ENCODE measurements around the gene BTN1A1. TPM values are rescaled to one million over a fixed set of nuclear protein-coding genes. Genes with fewer than 3 reads are reported as not detected.
"Not testable (repeated sequence)": the region's sequence is repeated elsewhere in the genome, so short reads cannot be mapped to it uniquely, and the experiment has no call there.

Gene BTN1A1
- total RNA-seq, 1 donor from 2014 or later = not detected

GRCh38 chr6:26537846-26538571, 37.9 kb downstream of the BTN1A1 start, which contains the start of gene HMGN4:
Gene HMGN4 (plus strand): TSS chr6:26538366. CDS start chr6:26545207, 6,841 bp downstream.
- peak; percentile 92 for DNase-seq

GRCh38 chr6:26538572-26538902, 38.4 kb downstream of the BTN1A1 start:
- no peak for DNase-seq

- DNase-seq = no peak
Observed at GRCh38 chr6:26539071-26539615, 39.0 kb downstream of the BTN1A1 start.

- no peak for DNase-seq
Observed at GRCh38 chr6:26541579-26541978, 41.5 kb downstream of the BTN1A1 start.

- peak; percentile 56 for DNase-seq
Observed at GRCh38 chr6:26543953-26544352, 43.9 kb downstream of the BTN1A1 start.

GRCh38 chr6:26544473-26544872, 44.4 kb downstream of the BTN1A1 start:
- no peak for DNase-seq

GRCh38 chr6:26545627-26546026, 45.5 kb downstream of the BTN1A1 start:
- no peak for DNase-seq

- not testable (repeated sequence) for DNase-seq
Observed at GRCh38 chr6:26547363-26547762, 47.3 kb downstream of the BTN1A1 start.

GRCh38 chr6:26550250-26550993, 50.3 kb downstream of the BTN1A1 start:
- DNase-seq = peak; percentile 55

- DNase-seq = no peak
Observed at GRCh38 chr6:26552205-26552604, 52.1 kb downstream of the BTN1A1 start.

GRCh38 chr6:26552640-26553188, 52.6 kb downstream of the BTN1A1 start:
- DNase-seq = no peak

- DNase-seq = peak; percentile 78
Observed at GRCh38 chr6:26553264-26553634, 53.1 kb downstream of the BTN1A1 start.

GRCh38 chr6:26553635-26554446, 53.7 kb downstream of the BTN1A1 start:
- peak; percentile 88 for DNase-seq

GRCh38 chr6:26554447-26554696, 54.3 kb downstream of the BTN1A1 start:
- DNase-seq = no peak

GRCh38 chr6:26554697-26555504, 54.8 kb downstream of the BTN1A1 start:
- peak; percentile 59 for DNase-seq

GRCh38 chr6:26555505-26556262, 55.6 kb downstream of the BTN1A1 start:
- peak; percentile 22 for DNase-seq

- peak; percentile 59 for DNase-seq
Observed at GRCh38 chr6:26556263-26557070, 56.4 kb downstream of the BTN1A1 start.

All from dermis blood vessel endothelial cell (primary cell).